ENCODE measurements around the gene BLVRB. TPM values are rescaled to one million over a fixed set of nuclear protein-coding genes. Genes with fewer than 3 reads are reported as not detected.

BLVRB gene
- total and polyA plus RNA-seq, 2 donors (not counting 3 experiments of a cell fraction or from before 2014, with no cell fraction given): 30.8 to 113 TPM

GRCh38 chr19:40400559-40400958, 65.0 kb downstream of the BLVRB start:
- no peaks in the 10 kb centered on the region for H3K9me1 ChIP-seq (replicated peaks; ENCODE audit: control insufficient read depth, extremely low read depth, insufficient read depth, low read length)
- no peak overlapping the region for H2AFZ ChIP-seq (ENCODE audit: low read depth, low read length)
- H3K9ac ChIP-seq (replicated peaks; ENCODE audit: extremely low read depth, insufficient read depth, low read length): no peak overlapping the region
- intact Hi-C loops (cut with micrococcal nuclease) (loop anchor here (5.0 kb wide), 3 partner anchors 33 to 308 kb away; partner anchors contain the start of genes C19orf47, PLD3 and ZNF780A), dilution Hi-C loops (cut with MboI; ENCODE audit: extremely low pct_ligation_motif_present, low sequenced_read_pairs) (no loop called here)
- BruUV-seq (replicated peaks): no TSS peak
- no peaks in the 10 kb centered on the region for H4K20me1 ChIP-seq (replicated peaks; ENCODE audit: control insufficient read depth, extremely low read depth, insufficient read depth, low read length)
- H3K27ac ChIP-seq (ENCODE audit: insufficient read depth, low read depth, low read length): no peak overlapping the region
- no peak for DNase-seq (ENCODE audit: low read depth, low spot score)
- H3K36me3 ChIP-seq (ENCODE audit: control insufficient read depth in 2 of 2, extremely low read depth in 1 of 2, insufficient read depth in 2 of 2, low read length in 2 of 2): no peaks in the 10 kb centered on the region
- H3K27me3 ChIP-seq (ENCODE audit: control insufficient read depth in 2 of 2, insufficient read depth in 2 of 2, low read length in 2 of 2): no peaks in the 10 kb centered on the region
- ChIA-PET CTCF (no interaction called here), POLR2A (no interaction called here)
- no peak for FAIRE-seq
- H3K79me2 ChIP-seq (ENCODE audit: control insufficient read depth, insufficient read depth, low read length): no peaks in the 10 kb centered on the region
- no peaks in the 10 kb centered on the region for H3K9me3 ChIP-seq (replicated peaks; ENCODE audit: control insufficient read depth, insufficient read depth, low read length)
- no peak overlapping the region for H3K4me3 ChIP-seq (replicated peaks in 1 of 3; ENCODE audit: insufficient read depth in 1 of 3, low read depth in 1 of 3, low read length in 3 of 3)
- H3K4me2 ChIP-seq (ENCODE audit: insufficient read depth, low read length): no peak overlapping the region
- TF ChIP-seq MYC (IDR thresholded peaks at IDR 0.05; ENCODE audit: low read depth, low read length): no peak
- no peak for TF ChIP-seq FOS (IDR thresholded peaks at IDR 0.05; ENCODE audit: borderline replicate concordance, insufficient read depth, low read length)
- TF ChIP-seq GATA2 (IDR thresholded peaks at IDR 0.05; ENCODE audit: insufficient read depth, insufficient read length, low read depth, low read length): no peak
- no peak for TF ChIP-seq JUN (IDR thresholded peaks at IDR 0.05; ENCODE audit: borderline replicate concordance, insufficient read depth, insufficient read length, low read depth)
- TF ChIP-seq, protein P1, sequence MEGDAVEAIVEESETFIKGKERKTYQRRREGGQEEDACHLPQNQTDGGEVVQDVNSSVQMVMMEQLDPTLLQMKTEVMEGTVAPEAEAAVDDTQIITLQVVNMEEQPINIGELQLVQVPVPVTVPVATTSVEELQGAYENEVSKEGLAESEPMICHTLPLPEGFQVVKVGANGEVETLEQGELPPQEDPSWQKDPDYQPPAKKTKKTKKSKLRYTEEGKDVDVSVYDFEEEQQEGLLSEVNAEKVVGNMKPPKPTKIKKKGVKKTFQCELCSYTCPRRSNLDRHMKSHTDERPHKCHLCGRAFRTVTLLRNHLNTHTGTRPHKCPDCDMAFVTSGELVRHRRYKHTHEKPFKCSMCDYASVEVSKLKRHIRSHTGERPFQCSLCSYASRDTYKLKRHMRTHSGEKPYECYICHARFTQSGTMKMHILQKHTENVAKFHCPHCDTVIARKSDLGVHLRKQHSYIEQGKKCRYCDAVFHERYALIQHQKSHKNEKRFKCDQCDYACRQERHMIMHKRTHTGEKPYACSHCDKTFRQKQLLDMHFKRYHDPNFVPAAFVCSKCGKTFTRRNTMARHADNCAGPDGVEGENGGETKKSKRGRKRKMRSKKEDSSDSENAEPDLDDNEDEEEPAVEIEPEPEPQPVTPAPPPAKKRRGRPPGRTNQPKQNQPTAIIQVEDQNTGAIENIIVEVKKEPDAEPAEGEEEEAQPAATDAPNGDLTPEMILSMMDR (IDR thresholded peaks at IDR 0.05; ENCODE audit: extremely low read depth in 1 of 2, insufficient read depth in 1 of 2, low read depth in 1 of 2, low read length in 2 of 2): no peak
- no peak for TF ChIP-seq EZH2 (IDR thresholded peaks at IDR 0.05; ENCODE audit: borderline replicate concordance, low read depth, low read length, severe bottlenecking)
- no peak for TF ChIP-seq POLR2A (IDR thresholded peaks at IDR 0.05; ENCODE audit: low read depth, low read length)
- no peak for TF ChIP-seq MAX (IDR thresholded peaks at IDR 0.05; ENCODE audit: insufficient read depth, insufficient read length)
- no peak for TF ChIP-seq POLR2AphosphoS5 (IDR thresholded peaks at IDR 0.05; ENCODE audit: insufficient read depth, low read depth, low read length)
- peaks cover 2% of the 10 kb centered on the region for H3K4me1 ChIP-seq (ENCODE audit: control insufficient read depth, extremely low read depth, insufficient read depth, low read length)
